Uterus (tissue), 2 donors: ENCODE data around the gene CMAS.

Source experiments
- CTCF ChIP-seq, 4 experiments: fragments of 200-600 bp in 2 of 4; fragments of 450-650 bp in 2 of 4; sonication (generic) in 2 of 4; IDR thresholded peaks; one replicate each; pipeline ENCODE4 v1.5.1; 2016 to 2019; ENCODE audit warnings: antibody characterized with exemption in 4 of 4, mild to moderate bottlenecking in 2 of 4, moderate library complexity in 1 of 4
- POLR2A ChIP-seq, 2 donors: fragments of 450-650 bp; IDR thresholded peaks; one replicate each; pipeline ENCODE4 v1.6.1; 2016; ENCODE audit warnings: antibody characterized with exemption in 2 of 2, mild to moderate bottlenecking in 1 of 2, moderate library complexity in 1 of 2

GRCh38 chr12:22039361-22039760 is 6.7 kb upstream of the CMAS start:
- TF ChIP-seq CTCF (IDR thresholded peaks at IDR 0.05), result no peak
- TF ChIP-seq POLR2A (IDR thresholded peaks at IDR 0.05), result no peak
